Activated CD8-positive, alpha-beta T cell treated with anti-CD3 and anti-CD28 coated beads, Interleukin-2, amount 10 ng/mL, durations not matched to agents 7 days and 5 days (primary cell): ENCODE data around the gene ANAPC10. TPM values are rescaled to one million over a fixed set of nuclear protein-coding genes. Genes with fewer than 3 reads are reported as not detected.
"Not testable (repeated sequence)": the region's sequence is repeated elsewhere in the genome, so short reads cannot be mapped to it uniquely, and the experiment has no call there.

Experiments used
- ATAC-seq: fragments of 150-1000 bp; cut with Tn5 transposase; one replicate; pipeline ENCODE4 v1.10.0; 2021; ENCODE audit warnings: moderate library complexity
- CTCF ChIA-PET: fragments of 350-600 bp; sonication (Branson Sonifier 250); formaldehyde crosslinking; loops from one replicate; lab custom pipeline; 2021; ENCODE audit warnings: antibody characterized with exemption; lab: Charles Lee
- POLR2A ChIA-PET: fragments of 350-600 bp; sonication (Branson Sonifier 250); formaldehyde crosslinking; loops from one replicate; lab custom pipeline; 2021; ENCODE audit warnings: antibody characterized with exemption; lab: Charles Lee
- DNase-seq: peaks from one replicate; pipeline ENCODE4 v3.0.0-alpha.2; 2020
- H3K27ac Mint-ChIP-seq: one replicate; pipeline ENCODE4 v1.8.0; 2021; ENCODE audit warnings: mild to moderate bottlenecking, mixed read lengths
- H3K27me3 Mint-ChIP-seq: one replicate; pipeline ENCODE4 v1.8.0; 2021; ENCODE audit warnings: low read depth, mixed read lengths
- H3K36me3 Mint-ChIP-seq: one replicate; pipeline ENCODE4 v1.8.0; 2021; ENCODE audit warnings: low read depth, mixed read lengths
- H3K4me1 Mint-ChIP-seq: one replicate; pipeline ENCODE4 v1.8.0; 2021; ENCODE audit warnings: low read depth, mixed read lengths
- H3K4me3 Mint-ChIP-seq: one replicate; pipeline ENCODE4 v1.8.0; 2021; ENCODE audit warnings: mild to moderate bottlenecking, mixed read lengths
- H3K9me3 Mint-ChIP-seq: one replicate; pipeline ENCODE4 v1.8.0; 2022; ENCODE audit warnings: mixed read lengths; ENCODE audit not compliant: insufficient read depth
- total RNA-seq, 2 experiments: library from RNA; stranded (reverse); gene quantifications; one replicate each; pipeline ENCODE4 v1.2.3, GENCODE V29; 2021

ANAPC10 gene
- total RNA-seq, 2 experiments from 2014 or later: 24.5 to 26.0 TPM

- CTCF ChIA-PET, DNase-seq, H3K4me3 Mint-ChIP-seq, H3K27me3 Mint-ChIP-seq, POLR2A ChIA-PET, ATAC-seq, H3K27ac Mint-ChIP-seq, H3K9me3 Mint-ChIP-seq, H3K4me1 Mint-ChIP-seq: not testable (repeated sequence)
- H3K36me3 Mint-ChIP-seq: peaks cover 37% of the 10 kb centered on the region
Measured at GRCh38 chr4:145000656-145001055, 97.3 kb downstream of the ANAPC10 start.

DNA sequence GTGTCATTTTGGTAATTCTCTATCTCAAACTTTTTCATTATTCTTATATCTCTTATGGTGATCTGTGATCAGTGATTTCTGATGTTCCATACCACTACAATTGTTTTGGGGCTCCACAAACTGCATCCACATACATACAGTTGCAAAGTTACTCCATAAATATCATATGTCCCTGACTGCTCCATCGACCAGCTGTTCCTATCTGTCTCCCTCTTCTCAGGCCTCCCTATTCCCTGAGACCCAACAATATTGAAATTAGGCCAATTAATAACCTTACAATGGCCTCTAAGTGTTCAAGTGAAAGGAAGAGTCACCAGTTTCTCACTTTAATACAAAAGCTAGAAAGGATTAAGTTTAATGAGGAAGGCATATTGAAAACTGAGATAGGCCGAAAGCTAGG lies 108.7 kb downstream of the ANAPC10 start:
- no peak overlapping the region for H3K4me3 Mint-ChIP-seq
- H3K36me3 Mint-ChIP-seq: peaks cover 15% of the 10 kb centered on the region
- ATAC-seq: no peak
- CTCF ChIA-PET: no interaction called here
- H3K4me1 Mint-ChIP-seq: peaks cover 5% of the 10 kb centered on the region
- no peaks in the 10 kb centered on the region for H3K27me3 Mint-ChIP-seq
- POLR2A ChIA-PET: no interaction called here
- no peak overlapping the region for H3K27ac Mint-ChIP-seq
- H3K9me3 Mint-ChIP-seq: no peaks in the 10 kb centered on the region
- no peak for DNase-seq

- Mint-ChIP-seq H3K36me3 (peaks cover 3% of the 10 kb centered on the region), H3K9me3 (peaks cover 10% of the 10 kb centered on the region), H3K27ac (no peak overlapping the region), H3K4me1 (peaks cover 2% of the 10 kb centered on the region), H3K27me3 (no peaks in the 10 kb centered on the region), H3K4me3 (no peak overlapping the region)
- no peak for DNase-seq
- ChIA-PET CTCF (no interaction called here), POLR2A (no interaction called here)
- no peak for ATAC-seq
Measured at GRCh38 chr4:144985531-144985930, 112.5 kb downstream of the ANAPC10 start.

DNA sequence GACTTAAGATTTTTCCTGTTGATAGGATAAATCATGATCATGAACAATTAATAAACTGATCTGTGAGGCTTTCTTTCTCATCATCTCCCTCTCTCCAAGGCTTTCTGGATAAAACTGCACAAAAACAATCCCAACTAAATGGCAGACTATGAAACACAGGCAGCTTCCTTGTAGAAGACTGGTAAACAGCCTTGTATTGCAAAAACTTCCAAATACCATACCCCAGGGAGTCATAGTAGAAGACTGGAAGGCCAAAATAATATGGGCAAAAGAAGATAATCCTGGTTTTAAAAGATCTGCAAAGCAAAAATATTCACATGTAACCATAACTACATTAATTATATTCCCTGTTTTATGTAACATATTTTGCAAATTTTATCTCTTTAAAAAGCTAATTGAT lies 113.0 kb downstream of the ANAPC10 start:
- H3K27me3 Mint-ChIP-seq: no peaks in the 10 kb centered on the region
- H3K9me3 Mint-ChIP-seq: peaks cover 15% of the 10 kb centered on the region
- H3K27ac Mint-ChIP-seq: no peak overlapping the region
- H3K36me3 Mint-ChIP-seq: peaks cover 3% of the 10 kb centered on the region
- no peak overlapping the region for H3K4me3 Mint-ChIP-seq
- CTCF ChIA-PET: no interaction called here
- POLR2A ChIA-PET: no interaction called here
- DNase-seq: no peak
- peaks cover 2% of the 10 kb centered on the region for H3K4me1 Mint-ChIP-seq
- no peak for ATAC-seq

- ChIA-PET CTCF (no interaction called here), POLR2A (no interaction called here)
- Mint-ChIP-seq H3K4me1 (peaks cover 2% of the 10 kb centered on the region), H3K27ac (no peak overlapping the region), H3K36me3 (peaks cover 3% of the 10 kb centered on the region), H3K9me3 (peaks cover 15% of the 10 kb centered on the region), H3K27me3 (no peaks in the 10 kb centered on the region), H3K4me3 (no peak overlapping the region)
- ATAC-seq (no peak), DNase-seq (no peak)
Measured at GRCh38 chr4:144984241-144984640, 113.8 kb downstream of the ANAPC10 start.

GRCh38 chr4:144975718-144976117 lies 122.3 kb downstream of the ANAPC10 start:
- ChIA-PET CTCF (no interaction called here), POLR2A (no interaction called here)
- Mint-ChIP-seq H3K9me3 (peaks cover 11% of the 10 kb centered on the region), H3K36me3 (peaks cover 3% of the 10 kb centered on the region), H3K4me3 (no peak overlapping the region), H3K27me3 (peaks cover 3% of the 10 kb centered on the region), H3K27ac (no peak overlapping the region), H3K4me1 (no peaks in the 10 kb centered on the region)
- no peak for DNase-seq
- no peak for ATAC-seq

DNA sequence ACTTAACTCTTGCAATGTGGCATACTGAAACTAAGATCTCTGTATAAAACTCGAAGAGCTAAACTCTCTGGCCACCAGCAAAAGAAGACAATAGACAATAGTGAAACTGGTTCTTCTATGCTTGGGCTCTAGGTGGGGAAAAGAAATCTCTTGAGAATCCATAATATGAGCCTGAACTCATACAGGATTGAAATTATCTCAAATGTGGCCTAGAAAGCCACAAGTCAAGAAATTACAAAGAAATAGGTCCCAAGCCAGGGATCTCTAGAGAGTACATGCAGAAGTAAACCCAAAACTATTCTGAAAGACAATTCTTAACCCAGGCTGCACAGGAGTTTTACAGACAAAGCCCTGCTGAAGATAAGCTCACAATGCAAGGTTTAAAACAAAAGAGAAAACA lies 127.4 kb downstream of the ANAPC10 start:
- Mint-ChIP-seq H3K27ac (no peak overlapping the region), H3K36me3 (peaks cover 3% of the 10 kb centered on the region), H3K4me1 (peaks cover 5% of the 10 kb centered on the region), H3K9me3 (peaks cover 5% of the 10 kb centered on the region), H3K4me3 (no peak overlapping the region), H3K27me3 (peaks cover 3% of the 10 kb centered on the region)
- ChIA-PET POLR2A (no interaction called here), CTCF (no interaction called here)
- DNase-seq (no peak), ATAC-seq (no peak)

- CTCF ChIA-PET: no interaction called here
- ATAC-seq: no peak
Measured at GRCh38 chr4:144969821-144970220, 128.2 kb downstream of the ANAPC10 start.

GRCh38 chr4:144968606-144969005 lies 129.4 kb downstream of the ANAPC10 start:
- H3K27ac Mint-ChIP-seq: no peak overlapping the region
- ATAC-seq: no peak
- no peaks in the 10 kb centered on the region for H3K9me3 Mint-ChIP-seq
- ChIA-PET CTCF (no interaction called here), POLR2A (no interaction called here)
- DNase-seq: no peak
- H3K27me3 Mint-ChIP-seq: no peaks in the 10 kb centered on the region
- no peak overlapping the region for H3K4me3 Mint-ChIP-seq
- no peaks in the 10 kb centered on the region for H3K36me3 Mint-ChIP-seq
- H3K4me1 Mint-ChIP-seq: peaks cover 5% of the 10 kb centered on the region

More at GRCh38 chr4:144969821-144970220, 128.2 kb downstream of the ANAPC10 start:
- Mint-ChIP-seq H3K27ac (no peak overlapping the region), H3K27me3 (peaks cover 2% of the 10 kb centered on the region), H3K4me1 (peaks cover 5% of the 10 kb centered on the region), H3K9me3 (peaks cover 3% of the 10 kb centered on the region), H3K4me3 (no peak overlapping the region), H3K36me3 (peaks cover 1% of the 10 kb centered on the region)
- POLR2A ChIA-PET: no interaction called here
- no peak for DNase-seq

GRCh38 chr4:144967161-144967560 lies 130.8 kb downstream of the ANAPC10 start:
- no peaks in the 10 kb centered on the region for H3K27me3 Mint-ChIP-seq
- H3K27ac Mint-ChIP-seq: no peak overlapping the region
- no peak overlapping the region for H3K4me3 Mint-ChIP-seq
- peaks cover 5% of the 10 kb centered on the region for H3K4me1 Mint-ChIP-seq
- H3K36me3 Mint-ChIP-seq: no peaks in the 10 kb centered on the region
- ATAC-seq (no peak), DNase-seq (no peak)
- CTCF ChIA-PET: no interaction called here
- POLR2A ChIA-PET: no interaction called here
- H3K9me3 Mint-ChIP-seq: no peaks in the 10 kb centered on the region

GRCh38 chr4:144962300-144962699 lies 135.7 kb downstream of the ANAPC10 start:
- Mint-ChIP-seq H3K4me1 (peaks cover 5% of the 10 kb centered on the region), H3K27ac (no peak overlapping the region), H3K36me3 (no peaks in the 10 kb centered on the region), H3K4me3 (no peak overlapping the region), H3K9me3 (peaks cover 3% of the 10 kb centered on the region), H3K27me3 (peaks cover 8% of the 10 kb centered on the region)
- ChIA-PET CTCF (no interaction called here), POLR2A (no interaction called here)
- DNase-seq (no peak), ATAC-seq (no peak)

GRCh38 chr4:144955104-144955503 lies 142.9 kb downstream of the ANAPC10 start:
- Mint-ChIP-seq H3K4me3 (no peak overlapping the region), H3K4me1 (no peaks in the 10 kb centered on the region), H3K36me3 (no peaks in the 10 kb centered on the region), H3K9me3 (peaks cover 10% of the 10 kb centered on the region), H3K27ac (no peak overlapping the region), H3K27me3 (peaks cover 8% of the 10 kb centered on the region)
- DNase-seq (no peak), ATAC-seq (no peak)
- CTCF ChIA-PET: no interaction called here
- POLR2A ChIA-PET: no interaction called here

DNA sequence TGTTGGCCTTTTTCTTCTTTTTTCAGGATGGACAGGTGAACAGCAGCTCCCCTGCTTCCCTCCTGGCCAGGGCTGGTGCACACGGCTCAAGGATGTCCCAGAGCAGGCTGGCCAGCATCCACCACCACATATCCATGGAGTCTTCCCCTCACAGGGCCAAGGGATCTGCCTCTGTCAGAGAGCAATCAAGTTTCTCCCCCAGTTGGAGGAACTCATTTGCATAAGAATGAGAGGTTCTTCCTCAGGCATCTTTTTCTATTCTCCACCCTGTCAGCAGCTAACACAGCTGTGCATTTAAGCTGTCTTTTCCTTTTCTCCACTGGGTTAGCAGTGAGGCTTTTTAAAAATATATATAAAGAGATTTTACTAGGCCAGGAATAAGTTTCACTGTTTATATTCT lies 143.8 kb downstream of the ANAPC10 start:
- Mint-ChIP-seq H3K27ac (no peak overlapping the region), H3K4me3 (no peak overlapping the region), H3K9me3 (peaks cover 10% of the 10 kb centered on the region), H3K36me3 (no peaks in the 10 kb centered on the region), H3K4me1 (no peaks in the 10 kb centered on the region), H3K27me3 (peaks cover 8% of the 10 kb centered on the region)
- CTCF ChIA-PET: no interaction called here
- ATAC-seq (no peak), DNase-seq (no peak)
- POLR2A ChIA-PET: no interaction called here
